GM19240 (cell line): ENCODE results near the gene CEP112.
"Not testable (repeated sequence)": the region's sequence is repeated elsewhere in the genome, so short reads cannot be mapped to it uniquely, and the experiment has no call there.

ENCODE experiments used
- DNase-seq: peaks from one replicate; pipeline ENCODE4 v3.0.0; 2011; ENCODE audit warnings: low spot score; ENCODE audit not compliant: insufficient read length

Gene CEP112

GRCh38 chr17:66165537-66166123 lies 26.3 kb downstream of the CEP112 start:
- DNase-seq, result no peak

- not testable (repeated sequence) for DNase-seq
These were observed 36.9 kb downstream of the CEP112 start for GRCh38 chr17:66155055-66155454.

GRCh38 chr17:66152756-66153155 lies 39.2 kb downstream of the CEP112 start:
- no peak for DNase-seq

GRCh38 chr17:66150708-66151107 lies 41.2 kb downstream of the CEP112 start:
- no peak for DNase-seq

GRCh38 chr17:66149562-66149961 lies 42.4 kb downstream of the CEP112 start:
- no peak for DNase-seq

GRCh38 chr17:66146394-66146793 lies 45.5 kb downstream of the CEP112 start:
- no peak for DNase-seq

- DNase-seq, result no peak
These were observed 48.2 kb downstream of the CEP112 start for GRCh38 chr17:66143657-66144282.

GRCh38 chr17:66142428-66142827 lies 49.5 kb downstream of the CEP112 start:
- DNase-seq, result no peak

GRCh38 chr17:66138120-66138519 lies 53.8 kb downstream of the CEP112 start:
- DNase-seq, result no peak

- no peak for DNase-seq
These were observed 56.0 kb downstream of the CEP112 start for GRCh38 chr17:66135896-66136295.

- no peak for DNase-seq
These were observed 56.7 kb downstream of the CEP112 start for GRCh38 chr17:66135219-66135618.

GRCh38 chr17:66129759-66130158 lies 62.2 kb downstream of the CEP112 start:
- DNase-seq, result no peak

GRCh38 chr17:66126231-66126630 lies 65.7 kb downstream of the CEP112 start:
- DNase-seq, result no peak

GRCh38 chr17:66123163-66123562 lies 68.8 kb downstream of the CEP112 start:
- no peak for DNase-seq

- DNase-seq, result no peak
These were observed 76.7 kb downstream of the CEP112 start for GRCh38 chr17:66115246-66115645.

GRCh38 chr17:66114609-66115008 lies 77.3 kb downstream of the CEP112 start:
- no peak for DNase-seq

GRCh38 chr17:66107731-66108130 lies 84.2 kb downstream of the CEP112 start:
- no peak for DNase-seq

- no peak for DNase-seq
These were observed 93.9 kb downstream of the CEP112 start for GRCh38 chr17:66098040-66098439.

- DNase-seq, result no peak
These were observed 97.2 kb downstream of the CEP112 start for GRCh38 chr17:66094727-66095126.

GRCh38 chr17:66091445-66092080 lies 100.4 kb downstream of the CEP112 start:
- no peak for DNase-seq

GRCh38 chr17:66089764-66090163 lies 102.2 kb downstream of the CEP112 start:
- DNase-seq, result no peak

- DNase-seq, result no peak
These were observed 103.8 kb downstream of the CEP112 start for GRCh38 chr17:66088173-66088572.

- no peak for DNase-seq
These were observed 104.9 kb downstream of the CEP112 start for GRCh38 chr17:66087073-66087472.
